RCC 7860 (cell line): ENCODE results near the gene DPH2.

Experiments
- DNase-seq: peaks from one replicate; pipeline ENCODE4 v3.0.0-alpha.2; 2015; ENCODE audit warnings: low spot score
- FAIRE-seq: peaks from 2 replicates; lab custom pipeline; 2012; peaks lifted over from hg19 to GRCh38; lab: Jason Lieb, UNC

DPH2 gene

DNA sequence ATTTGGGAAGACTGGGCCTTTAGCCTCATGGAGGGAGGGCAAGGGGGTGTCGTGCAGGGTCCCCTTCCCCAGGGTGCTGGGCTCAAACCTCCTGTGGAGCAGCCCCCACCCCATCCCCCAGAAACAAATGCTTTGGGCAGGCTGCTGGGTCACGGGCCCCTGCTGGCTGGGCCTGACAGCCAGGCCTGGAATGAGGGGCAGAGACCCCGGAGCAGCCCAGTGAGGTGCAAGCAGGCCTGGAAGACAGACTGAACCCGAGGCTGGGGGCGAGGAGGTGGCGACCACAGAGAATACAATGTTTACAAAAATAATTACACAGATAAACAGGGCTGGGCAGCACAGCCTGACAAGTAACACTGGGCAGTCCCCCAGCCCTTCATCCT, 26.9 kb downstream of the DPH2 start:
- FAIRE-seq: no peak

GRCh38 chr1:43997295-43997999, 27.6 kb downstream of the DPH2 start:
- FAIRE-seq: no peak
- no peak for DNase-seq

More for the DNA sequence above, 26.9 kb downstream of the DPH2 start:
- no peak for DNase-seq

DNA sequence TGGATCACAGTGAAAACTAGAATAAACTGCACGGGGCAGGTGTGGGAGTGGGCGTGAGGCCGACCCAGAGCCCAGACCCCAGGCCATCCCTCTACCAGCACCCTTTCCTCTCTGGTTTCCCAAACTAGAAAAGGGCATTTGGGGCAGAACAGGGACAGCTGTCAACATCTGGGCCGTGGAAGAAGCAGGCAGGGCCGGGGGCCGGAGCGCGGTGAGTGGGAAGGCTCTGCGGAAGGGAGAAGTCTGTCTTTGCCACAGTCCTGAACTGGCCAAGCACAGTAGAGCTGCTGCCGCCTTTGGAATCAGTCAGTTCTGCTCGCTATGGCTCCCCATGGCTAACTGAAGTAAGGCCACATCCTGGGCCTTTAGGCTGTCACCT, 28.2 kb downstream of the DPH2 start:
- DNase-seq: no peak
- FAIRE-seq: no peak

DNA sequence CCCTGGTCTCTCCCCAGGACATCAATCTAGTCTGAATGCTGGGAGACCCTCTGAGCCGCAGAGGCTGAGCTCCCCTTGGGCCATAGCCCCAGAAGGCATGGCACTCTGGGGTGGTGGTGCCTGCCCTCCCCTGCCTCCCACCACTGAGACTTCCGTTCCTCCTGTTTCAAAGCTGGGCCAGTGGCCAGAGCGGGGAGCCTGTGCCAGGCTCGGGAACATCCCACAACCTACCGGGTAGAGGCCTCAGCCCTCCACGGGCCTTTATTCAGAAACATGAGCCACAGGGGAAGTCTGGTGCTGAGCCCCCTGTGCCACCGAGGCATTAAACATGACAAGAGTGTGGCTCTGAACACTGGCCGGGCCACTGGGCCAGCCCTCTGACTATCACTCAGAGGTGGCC, 29.6 kb downstream of the DPH2 start:
- no peak for FAIRE-seq
- DNase-seq: no peak

DNA sequence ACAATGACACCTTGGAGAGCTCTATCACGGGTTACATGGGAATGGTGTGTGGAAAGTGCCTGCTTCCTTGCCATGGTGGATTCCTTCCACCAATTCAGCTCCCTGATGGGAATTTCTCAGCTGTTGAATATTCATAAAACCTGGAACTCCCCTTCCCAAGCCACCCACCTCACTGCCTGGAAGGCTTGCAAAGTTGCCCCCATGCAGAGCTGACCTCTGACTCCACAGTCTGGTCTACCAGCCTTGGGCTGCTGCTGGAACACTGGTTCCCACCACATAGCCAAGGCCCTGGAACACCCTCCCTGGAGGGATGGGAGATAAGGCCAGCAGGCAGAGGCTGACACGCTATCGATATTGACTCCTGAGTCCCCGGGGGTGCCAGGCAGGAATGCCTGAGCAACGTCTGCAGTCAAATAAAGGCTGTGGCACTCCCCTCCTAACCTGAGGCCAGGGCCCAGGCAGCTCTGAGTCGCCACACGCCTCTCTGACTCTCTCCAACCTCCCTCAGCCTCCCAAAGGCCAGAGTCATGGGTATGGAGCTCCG, 30.4 kb downstream of the DPH2 start:
- DNase-seq (no peak), FAIRE-seq (no peak)

GRCh38 chr1:44002165-44002564, 32.4 kb downstream of the DPH2 start:
- FAIRE-seq (no peak), DNase-seq (no peak)

- DNase-seq: no peak
- FAIRE-seq: no peak
Observed at GRCh38 chr1:44002606-44003157, 32.9 kb downstream of the DPH2 start.

GRCh38 chr1:44008259-44008658, 38.4 kb downstream of the DPH2 start:
- DNase-seq (no peak), FAIRE-seq (no peak)

GRCh38 chr1:44010935-44011471, 41.2 kb downstream of the DPH2 start:
- FAIRE-seq (no peak), DNase-seq (no peak)

- FAIRE-seq (no peak), DNase-seq (no peak)
Observed at GRCh38 chr1:44012404-44012803, 42.6 kb downstream of the DPH2 start.

DNA sequence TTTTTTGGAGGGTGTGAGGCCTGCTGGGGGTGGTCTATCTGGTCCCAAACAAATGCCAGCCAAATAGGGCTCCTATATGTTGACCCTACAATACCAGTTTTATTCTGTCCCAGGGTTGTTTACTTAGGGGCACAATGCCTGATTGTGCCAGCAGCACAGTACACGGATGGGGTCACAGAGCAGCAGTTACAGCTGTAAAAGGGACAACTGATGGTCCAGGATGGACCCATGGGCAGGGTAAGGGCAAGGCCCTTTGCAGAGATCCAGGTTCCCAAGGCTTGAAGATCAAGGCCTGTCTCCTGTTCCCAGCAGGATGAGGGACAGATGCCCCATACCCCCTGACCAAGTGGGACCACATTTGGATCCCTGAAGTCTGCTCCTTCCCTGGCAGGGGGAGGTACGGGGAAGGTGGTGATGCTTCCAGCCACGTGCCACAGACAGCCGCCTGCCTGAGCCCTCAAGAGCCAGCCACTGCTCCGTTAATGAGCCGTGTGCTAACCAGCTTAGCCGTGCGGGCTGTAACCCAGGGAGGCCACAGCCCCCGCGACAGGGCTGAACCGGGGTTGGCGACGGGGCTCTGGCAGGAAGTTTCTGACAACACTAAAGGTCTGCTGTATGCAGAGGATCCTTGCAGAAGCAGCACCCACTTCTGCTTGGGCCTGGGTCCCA, 43.3 kb downstream of the DPH2 start:
- no peak for FAIRE-seq
- no peak for DNase-seq

DNA sequence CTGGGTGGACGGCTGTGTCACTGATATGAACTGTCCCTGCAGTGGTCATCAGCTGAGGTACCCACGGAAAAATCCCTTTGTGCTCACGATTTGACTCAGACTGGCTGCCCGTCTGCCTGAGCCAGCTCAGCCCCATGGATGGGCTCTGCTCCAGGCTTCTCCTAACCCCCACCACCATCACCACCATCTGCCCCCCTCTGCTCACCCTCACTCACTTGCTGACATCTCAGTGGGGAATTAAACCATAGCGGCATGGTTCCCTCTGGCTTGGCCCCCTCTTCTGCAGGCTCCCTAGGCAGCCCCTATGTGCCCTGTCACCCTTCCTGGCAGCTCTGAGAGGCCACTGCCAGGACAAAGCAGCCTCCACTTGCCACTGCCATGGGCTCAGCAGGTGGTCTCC, 44.1 kb downstream of the DPH2 start:
- FAIRE-seq (no peak), DNase-seq (no peak)

DNA sequence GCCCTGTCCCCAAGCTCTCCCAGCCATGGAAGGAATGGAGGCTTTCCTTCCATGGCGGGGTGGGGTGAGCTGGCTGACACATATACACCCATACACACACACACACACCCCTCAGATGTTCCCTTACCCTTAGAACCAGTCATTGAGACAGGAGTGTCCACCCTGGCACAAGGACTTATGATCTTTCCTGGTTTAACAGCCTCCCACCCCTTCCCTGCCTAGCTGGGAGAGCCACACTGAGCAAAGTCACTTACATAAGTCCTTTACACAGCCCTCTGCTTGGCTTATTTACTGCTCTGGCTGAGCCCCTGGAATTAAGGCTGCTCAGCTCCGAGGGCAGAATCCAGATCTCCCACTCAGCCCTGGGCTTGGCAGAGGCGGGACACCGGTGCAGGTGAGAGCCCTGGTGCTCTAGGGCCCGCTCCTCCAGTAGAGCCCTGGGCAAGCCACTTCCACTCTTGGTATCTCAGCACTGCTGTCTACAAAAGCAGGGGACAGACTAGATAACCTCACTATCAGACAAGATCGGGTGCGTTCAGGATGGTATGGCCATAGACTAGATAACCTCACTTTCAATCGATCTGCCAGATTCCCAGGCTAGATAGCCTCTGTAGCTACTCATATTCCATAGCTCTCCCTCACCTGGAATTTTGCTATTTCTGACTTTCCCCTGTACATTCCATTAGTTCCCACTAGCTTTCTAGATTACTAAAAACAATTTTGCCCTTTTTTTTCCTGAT, 44.7 kb downstream of the DPH2 start:
- DNase-seq (no peak), FAIRE-seq (no peak)

DNA sequence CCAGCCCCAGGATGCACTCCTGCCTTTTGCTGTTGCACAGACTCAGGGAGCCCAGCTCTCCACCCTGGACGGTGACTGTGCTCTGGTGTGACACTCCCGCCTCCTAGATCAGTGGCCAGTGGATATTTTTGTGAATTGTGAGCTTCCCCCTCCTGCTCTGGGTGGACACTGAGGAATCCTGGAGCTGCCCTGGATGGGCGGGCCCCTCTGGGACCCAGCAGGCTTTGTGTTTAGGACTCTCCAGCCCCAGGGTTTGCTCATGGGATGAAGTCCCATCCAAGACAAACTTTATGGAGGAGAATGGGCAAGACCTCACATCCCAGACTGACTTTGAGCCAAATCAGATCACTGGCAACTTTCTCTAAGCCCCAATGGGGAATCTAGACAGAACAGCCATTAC, 45.4 kb downstream of the DPH2 start:
- FAIRE-seq (no peak), DNase-seq (no peak)

GRCh38 chr1:44016041-44016889, 46.5 kb downstream of the DPH2 start:
- FAIRE-seq: no peak
- DNase-seq: no peak

DNA sequence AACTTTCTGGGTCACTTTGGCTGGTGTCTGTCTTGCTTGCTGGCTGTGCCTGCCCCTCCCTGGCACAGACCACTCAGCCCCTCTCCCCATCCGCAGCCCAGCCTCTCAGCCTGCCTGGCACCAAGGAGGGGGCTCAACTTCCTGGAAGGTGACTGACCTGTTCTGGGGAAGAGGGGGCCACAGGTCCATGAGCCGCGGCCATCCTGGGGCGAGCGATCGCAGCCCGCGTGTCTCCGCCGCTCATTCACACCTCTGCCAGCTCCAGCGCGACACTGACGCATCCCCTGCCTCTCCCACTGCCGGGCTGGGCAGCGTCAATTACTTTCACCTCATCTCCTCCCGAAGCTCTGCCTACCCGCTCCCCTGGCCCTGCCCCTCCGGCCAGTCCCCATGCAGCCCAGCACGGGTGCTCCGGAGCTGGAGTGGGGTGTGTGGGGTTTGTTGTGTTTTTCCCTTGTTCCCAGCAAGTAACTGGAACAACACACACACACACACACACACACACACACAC, 47.1 kb downstream of the DPH2 start:
- DNase-seq (no peak), FAIRE-seq (no peak)

DNA sequence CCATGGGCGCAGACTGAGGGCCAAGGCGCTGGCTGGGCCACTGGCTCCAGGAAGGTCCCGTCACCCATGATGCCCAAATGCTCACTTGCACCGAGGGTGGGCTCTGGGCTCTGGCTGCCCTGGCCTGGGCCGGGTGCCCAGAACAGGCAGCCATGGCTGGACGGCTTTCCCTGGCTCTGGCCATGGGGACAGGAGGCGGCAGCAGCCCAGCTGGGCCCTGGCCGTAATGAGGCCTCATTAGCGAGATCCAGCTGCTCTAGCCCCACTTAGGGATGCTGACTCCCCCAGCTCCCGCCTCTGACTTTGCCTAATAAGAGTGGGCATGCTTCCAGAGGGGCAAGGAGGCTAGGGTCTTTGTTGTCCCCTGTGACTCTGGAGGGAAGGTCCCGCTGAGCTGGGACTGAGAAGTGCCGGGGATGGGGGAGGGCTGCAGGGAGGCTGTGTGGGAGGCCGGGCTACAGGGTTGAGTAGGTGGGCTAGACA, 49.7 kb downstream of the DPH2 start:
- DNase-seq (no peak), FAIRE-seq (no peak)

DNA sequence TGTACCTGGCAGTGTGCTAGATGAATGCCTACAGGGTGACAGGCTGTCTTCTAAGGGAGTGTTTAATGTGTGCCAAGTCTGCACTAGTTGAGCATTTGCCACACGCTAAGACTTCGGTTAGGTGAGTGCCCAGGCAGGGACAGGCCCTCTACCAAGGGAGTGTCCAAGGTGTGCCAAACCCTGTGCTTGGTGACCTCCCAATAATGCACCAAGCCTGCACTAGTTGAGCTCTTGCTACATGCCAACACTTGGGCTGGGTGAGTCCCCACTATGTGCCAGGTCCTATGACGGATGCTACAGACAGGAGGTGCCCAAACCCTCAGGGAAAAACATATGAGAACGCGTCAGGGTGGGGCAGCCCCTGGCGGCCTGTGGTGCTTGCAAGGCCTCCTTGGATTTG, 50.7 kb downstream of the DPH2 start:
- FAIRE-seq: no peak
- no peak for DNase-seq

DNA sequence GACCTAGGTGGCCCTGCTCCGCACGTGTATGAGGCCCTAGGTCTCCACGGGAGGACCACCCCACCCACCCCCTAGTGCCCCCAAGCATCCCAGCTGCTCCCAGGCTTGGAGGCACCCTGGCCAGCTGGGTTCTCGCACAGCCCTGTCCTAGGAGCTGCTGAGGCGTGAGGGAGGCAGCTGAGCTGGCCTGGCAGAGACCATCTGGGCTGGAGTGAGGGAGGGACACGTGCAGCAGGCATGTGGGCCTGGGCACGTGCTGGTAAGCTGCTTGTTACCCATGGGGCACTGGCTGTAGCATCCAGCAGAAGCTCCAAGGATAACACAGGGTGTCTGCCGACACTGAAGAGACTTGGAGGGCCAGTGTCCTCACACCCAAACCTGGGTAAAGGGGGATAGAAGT, 51.3 kb downstream of the DPH2 start:
- FAIRE-seq (no peak), DNase-seq (no peak)
